ENCODE measurements around the gene MTMR1.

Gene MTMR1

DNA sequence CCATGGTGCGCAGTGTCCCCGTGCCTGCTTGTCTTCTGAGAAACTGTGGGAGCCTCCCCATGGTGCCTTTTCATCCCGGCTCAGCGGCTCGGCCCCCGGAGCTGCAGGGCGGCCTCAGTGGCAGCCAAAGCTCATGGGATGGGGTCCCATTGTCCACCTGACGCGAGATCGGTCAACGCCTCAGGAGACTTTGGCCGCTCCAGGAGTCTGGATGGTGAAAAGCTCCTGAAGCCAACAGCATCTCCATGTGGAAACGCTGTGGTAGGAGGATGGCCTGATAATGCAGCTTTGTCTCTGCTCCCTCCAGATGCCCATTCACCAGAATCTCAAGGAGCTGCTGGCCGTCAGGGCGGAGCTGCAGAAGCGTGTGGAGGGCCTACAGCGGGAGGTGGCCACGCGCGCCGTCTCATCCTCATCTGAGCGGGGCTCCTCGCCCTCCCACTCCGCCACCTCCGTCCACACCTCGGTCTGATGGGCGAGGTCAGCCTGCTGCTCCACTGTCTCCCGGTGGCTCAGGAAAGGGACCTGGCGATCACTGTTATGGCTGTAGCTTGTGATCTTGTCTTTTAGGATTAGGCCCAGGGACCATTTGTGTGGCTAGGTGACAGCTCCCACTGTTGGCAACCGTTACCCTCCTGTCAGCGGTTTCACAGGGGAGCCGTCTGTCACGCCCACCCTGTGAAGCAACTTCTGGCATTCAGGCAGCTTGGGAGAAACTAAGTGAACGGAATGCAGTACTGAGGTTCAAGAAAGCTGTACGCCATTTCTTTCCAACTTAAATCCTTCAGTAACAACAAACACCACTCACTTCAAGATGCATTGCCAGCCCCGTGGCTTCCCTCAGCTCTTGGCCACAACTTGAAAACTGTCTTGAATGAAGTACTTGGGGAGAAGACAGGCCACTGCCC lies 69.3 kb downstream of the MTMR1 start:
- peaks cover 0 to 5% (median 0%) of the 10 kb centered on the region in 11 experiments; a peak in 3 of 22 replicates for H3K36me3 ChIP-seq
- no peak overlapping the region for H3K4me2 ChIP-seq
- H3K27ac ChIP-seq, result no peak overlapping the region
- H3K4me1 ChIP-seq, result peaks cover 0 to 8% (median 5%) of the 10 kb centered on the region in 10 experiments; a peak in 12 of 20 replicates
- no peak overlapping the region for H3K4me3 ChIP-seq
- H4K20me1 ChIP-seq, result peaks cover 0 to 11% (median 0%) of the 10 kb centered on the region in 11 experiments; a peak in 1 of 22 replicates
- H3K9ac ChIP-seq, result no peak overlapping the region
- H3K9me3 ChIP-seq (replicated peaks in 1 of 11), result no peaks in the 10 kb centered on the region
- TF ChIP-seq Cebpa-rat (IDR thresholded peaks at IDR 0.05), result no peak
- H3K27me3 ChIP-seq, result no peaks in the 10 kb centered on the region

DNA sequence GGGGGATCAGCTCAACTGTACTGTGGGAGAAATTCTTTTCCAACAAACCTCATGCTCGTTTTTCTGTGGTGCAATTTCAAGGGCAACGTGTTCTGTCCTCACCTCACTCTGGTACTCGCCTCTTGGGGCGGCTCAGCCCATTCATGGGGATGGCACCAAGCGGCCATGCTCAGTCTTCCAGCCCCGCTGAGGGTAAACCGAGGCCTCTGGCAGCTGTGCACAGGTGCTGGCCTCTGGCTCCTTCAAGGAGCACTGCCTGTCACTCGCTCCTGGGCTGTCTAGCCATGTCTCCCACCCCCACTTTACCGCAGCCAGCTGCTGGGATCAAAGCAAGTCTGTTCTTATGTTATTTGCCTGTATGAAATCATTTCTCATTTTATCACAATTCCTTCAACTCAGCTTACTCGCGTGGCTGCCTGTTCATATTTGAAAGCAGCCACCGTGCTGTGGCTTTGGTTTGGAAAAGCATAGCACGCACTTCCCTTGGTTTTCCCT lies 70.2 kb downstream of the MTMR1 start:
- Histone ChIP-seq H3K9me3 (replicated peaks in 1 of 11) (no peaks in the 10 kb centered on the region), H3K36me3 (peaks cover 0 to 5% (median 0%) of the 10 kb centered on the region in 11 experiments; a peak in 3 of 22 replicates), H3K27ac (no peak overlapping the region), H4K20me1 (peaks cover 0 to 11% (median 0%) of the 10 kb centered on the region in 11 experiments; a peak in 1 of 22 replicates), H3K4me2 (no peak overlapping the region), H3K27me3 (no peaks in the 10 kb centered on the region), H3K4me3 (no peak overlapping the region), H3K4me1 (peaks cover 0 to 17% (median 5%) of the 10 kb centered on the region in 10 experiments; a peak in 12 of 20 replicates), H3K9ac (no peak overlapping the region)
- no peak for TF ChIP-seq Cebpa-rat (IDR thresholded peaks at IDR 0.05)

DNA sequence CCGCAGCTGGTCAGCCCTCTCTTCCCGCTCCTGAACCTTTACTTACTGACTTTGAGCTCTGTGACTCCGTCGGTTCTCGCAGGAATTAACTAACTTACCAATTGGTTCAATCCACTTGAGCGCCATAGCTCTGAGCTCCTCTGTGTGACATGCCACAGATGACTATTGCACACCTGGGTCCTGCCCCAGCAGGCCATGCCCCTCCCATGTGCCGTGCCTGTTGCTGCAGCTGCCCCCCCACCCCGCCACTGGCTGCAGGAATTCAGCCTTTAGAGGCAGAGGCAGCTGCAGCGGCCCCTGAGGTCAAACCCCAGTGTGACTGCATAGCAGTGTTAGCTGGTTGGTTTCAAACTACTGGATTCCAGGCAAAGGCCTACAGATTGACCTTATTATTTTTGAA lies 70.6 kb downstream of the MTMR1 start:
- no peak for TF ChIP-seq Cebpa-rat (IDR thresholded peaks at IDR 0.05)
- H3K27me3 ChIP-seq, result no peaks in the 10 kb centered on the region
- no peaks in the 10 kb centered on the region for H3K9me3 ChIP-seq (replicated peaks in 1 of 11)
- H3K9ac ChIP-seq, result no peak overlapping the region
- no peak overlapping the region for H3K4me3 ChIP-seq
- H3K36me3 ChIP-seq, result peaks cover 0 to 5% (median 0%) of the 10 kb centered on the region in 11 experiments; a peak in 3 of 22 replicates
- H4K20me1 ChIP-seq, result peaks cover 0 to 11% (median 0%) of the 10 kb centered on the region in 11 experiments; a peak in 1 of 22 replicates
- no peak overlapping the region for H3K4me2 ChIP-seq
- H3K27ac ChIP-seq, result no peak overlapping the region
- H3K4me1 ChIP-seq, result peaks cover 0 to 18% (median 5%) of the 10 kb centered on the region in 10 experiments; a peak in 12 of 20 replicates

- H3K27ac ChIP-seq, result no peak overlapping the region
- H4K20me1 ChIP-seq, result peaks cover 0 to 14% (median 0%) of the 10 kb centered on the region in 11 experiments; a peak in 2 of 22 replicates
- H3K9ac ChIP-seq, result no peak overlapping the region
- H3K4me1 ChIP-seq, result peaks cover 0 to 18% (median 5%) of the 10 kb centered on the region in 10 experiments; a peak in 12 of 20 replicates
- no peaks in the 10 kb centered on the region for H3K27me3 ChIP-seq
- H3K4me3 ChIP-seq, result no peak overlapping the region
- no peak for TF ChIP-seq Cebpa-rat (IDR thresholded peaks at IDR 0.05)
- H3K9me3 ChIP-seq (replicated peaks in 1 of 11), result no peaks in the 10 kb centered on the region
- peaks cover 0 to 7% (median 0%) of the 10 kb centered on the region in 11 experiments; a peak in 3 of 22 replicates for H3K36me3 ChIP-seq
- H3K4me2 ChIP-seq, result peak overlapping the region in 3 of 11 experiments; percentile 3 to 29 (median 21); a peak in 4 of 22 replicates
Observed at GRCh38 chrX:150765237-150765636, 72.0 kb downstream of the MTMR1 start.

DNA sequence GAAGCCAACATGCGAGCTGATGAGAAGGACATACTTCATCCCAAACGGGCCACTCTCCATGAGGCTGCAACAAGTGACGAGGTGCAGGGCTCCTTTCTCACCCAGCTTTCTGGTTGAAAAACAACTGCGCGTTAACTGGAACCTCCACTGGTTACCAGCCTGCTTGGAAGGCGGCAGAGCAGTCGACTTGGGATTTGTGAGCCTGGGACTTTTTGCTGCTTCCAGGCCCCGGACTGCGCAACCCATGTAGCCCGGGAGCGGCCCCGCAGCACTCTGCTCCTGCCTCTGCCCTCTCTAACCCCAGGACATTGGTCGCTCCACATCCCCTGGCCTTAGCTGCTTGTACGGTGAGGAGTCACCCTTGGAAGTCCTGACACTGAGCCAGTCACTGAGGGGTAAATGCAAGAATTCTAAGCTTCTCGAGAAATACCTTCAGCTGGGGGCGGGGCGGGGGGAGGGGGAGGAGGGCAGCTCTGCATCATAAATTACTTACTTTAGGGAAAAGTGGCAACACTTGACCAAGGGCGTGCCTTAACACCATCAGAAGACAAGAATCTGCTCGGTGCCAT lies 72.7 kb downstream of the MTMR1 start:
- Histone ChIP-seq H3K9ac (no peak overlapping the region), H3K4me3 (no peak overlapping the region), H3K27me3 (no peaks in the 10 kb centered on the region), H3K4me1 (peaks cover 0 to 18% (median 5%) of the 10 kb centered on the region in 10 experiments; a peak in 12 of 20 replicates), H3K9me3 (replicated peaks in 1 of 11) (no peaks in the 10 kb centered on the region), H3K4me2 (peak overlapping the region in 2 of 11 experiments; percentile 3 to 21; a peak in 1 of 22 replicates), H4K20me1 (peaks cover 0 to 20% (median 0%) of the 10 kb centered on the region in 11 experiments; a peak in 2 of 22 replicates), H3K36me3 (peaks cover 0 to 9% (median 0%) of the 10 kb centered on the region in 11 experiments; a peak in 3 of 22 replicates), H3K27ac (no peak overlapping the region)
- TF ChIP-seq Cebpa-rat (IDR thresholded peaks at IDR 0.05), result no peak

DNA sequence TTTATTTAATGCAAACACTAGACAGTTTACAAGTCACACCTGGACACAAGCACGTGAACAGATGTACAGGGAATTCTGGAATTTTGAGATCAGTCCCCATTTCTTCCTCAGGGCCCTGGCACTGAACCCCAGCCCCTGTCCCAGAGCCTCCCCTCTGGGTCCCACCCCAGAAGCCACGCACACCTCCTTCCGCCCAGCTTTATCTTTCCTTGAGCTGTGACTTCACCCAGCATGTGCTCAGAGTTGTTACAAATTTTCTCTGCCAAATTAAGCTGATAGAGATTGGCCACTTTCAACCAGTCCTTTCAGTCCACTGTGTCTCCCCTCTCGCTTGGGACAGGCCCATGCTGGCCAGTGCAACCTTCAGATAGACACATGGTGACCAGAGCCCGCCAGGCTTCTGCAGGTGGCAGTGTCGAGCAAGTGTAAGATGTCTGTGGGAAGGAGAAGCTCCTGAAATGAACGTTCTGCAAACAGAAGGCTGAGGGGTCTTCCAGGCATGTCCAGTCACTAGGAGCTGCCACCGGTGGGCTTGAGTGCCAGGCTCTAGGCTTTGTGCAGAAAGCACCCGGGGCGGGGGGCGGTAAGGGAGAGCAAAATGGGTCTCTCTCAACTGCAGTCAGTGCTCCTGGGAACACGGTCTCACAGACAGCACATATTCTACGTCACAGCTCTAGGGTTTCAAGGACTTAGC lies 73.3 kb downstream of the MTMR1 start:
- H3K4me1 ChIP-seq, result peaks cover 0 to 18% (median 5%) of the 10 kb centered on the region in 10 experiments; a peak in 12 of 20 replicates
- no peak overlapping the region; a peak in 1 of 22 replicates for H3K4me2 ChIP-seq
- peak overlapping the region in 1 of 11 experiments; percentile 32; a peak in 1 of 22 replicates for H3K27ac ChIP-seq
- no peak overlapping the region for H3K9ac ChIP-seq
- no peak for TF ChIP-seq Cebpa-rat (IDR thresholded peaks at IDR 0.05)
- H4K20me1 ChIP-seq, result peaks cover 0 to 20% (median 0%) of the 10 kb centered on the region in 11 experiments; a peak in 2 of 22 replicates
- peaks cover 0 to 9% (median 0%) of the 10 kb centered on the region in 11 experiments; a peak in 3 of 22 replicates for H3K36me3 ChIP-seq
- no peak overlapping the region for H3K4me3 ChIP-seq
- no peaks in the 10 kb centered on the region for H3K9me3 ChIP-seq (replicated peaks in 1 of 11)
- no peaks in the 10 kb centered on the region for H3K27me3 ChIP-seq

DNA sequence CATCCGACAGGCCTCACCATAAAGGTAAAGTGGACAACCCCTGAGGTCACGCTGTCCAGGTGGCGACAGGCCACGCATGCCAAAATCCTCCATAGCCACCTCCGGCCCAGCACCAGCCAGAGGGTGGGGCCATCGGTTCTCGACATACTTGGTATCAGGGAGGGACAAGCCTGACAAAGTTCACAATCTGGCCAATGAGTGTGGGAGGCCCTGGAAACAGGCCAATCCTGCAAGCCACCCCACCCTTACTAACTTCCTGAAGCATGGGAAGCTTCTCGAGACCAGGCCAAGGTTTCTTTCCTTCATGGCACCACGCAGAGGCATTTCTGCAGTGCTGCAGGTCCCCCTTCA lies 73.8 kb downstream of the MTMR1 start:
- H3K4me3 ChIP-seq, result no peak overlapping the region
- peak overlapping the region in 4 of 11 experiments; percentile 23 to 57 (median 44); a peak in 6 of 22 replicates for H3K4me2 ChIP-seq
- H3K27ac ChIP-seq, result peak overlapping the region in 1 of 11 experiments; percentile 32; a peak in 1 of 22 replicates
- H4K20me1 ChIP-seq, result peaks cover 0 to 20% (median 0%) of the 10 kb centered on the region in 11 experiments; a peak in 2 of 22 replicates
- H3K9me3 ChIP-seq (replicated peaks in 1 of 11), result no peaks in the 10 kb centered on the region
- H3K4me1 ChIP-seq, result peaks cover 0 to 18% (median 5%) of the 10 kb centered on the region in 10 experiments; a peak in 12 of 20 replicates
- no peak overlapping the region for H3K9ac ChIP-seq
- no peak for TF ChIP-seq Cebpa-rat (IDR thresholded peaks at IDR 0.05)
- H3K27me3 ChIP-seq, result no peaks in the 10 kb centered on the region
- H3K36me3 ChIP-seq, result peaks cover 0 to 9% (median 0%) of the 10 kb centered on the region in 11 experiments; a peak in 3 of 22 replicates

GRCh38 chrX:150767475-150768131 lies 74.4 kb downstream of the MTMR1 start:
- Histone ChIP-seq H3K4me2 (peak overlapping the region in 4 of 11 experiments; percentile 23 to 57 (median 44); a peak in 7 of 22 replicates), H3K36me3 (peaks cover 0 to 9% (median 0%) of the 10 kb centered on the region in 11 experiments; a peak in 3 of 22 replicates), H3K9me3 (replicated peaks in 1 of 11) (no peaks in the 10 kb centered on the region), H3K4me1 (peaks cover 0 to 18% (median 5%) of the 10 kb centered on the region in 10 experiments; a peak in 12 of 20 replicates), H3K4me3 (no peak overlapping the region), H4K20me1 (peaks cover 0 to 18% (median 0%) of the 10 kb centered on the region in 11 experiments; a peak in 2 of 22 replicates), H3K27ac (peak overlapping the region in 3 of 11 experiments; percentile 19 to 32 (median 22); a peak in 2 of 22 replicates), H3K27me3 (no peaks in the 10 kb centered on the region), H3K9ac (no peak overlapping the region)
- TF ChIP-seq Cebpa-rat (IDR thresholded peaks at IDR 0.05), result no peak

Data from BLaER1 treated with 17β-estradiol and CSF1 and Interleukin-3, amounts not matched to agents 10 nM and 100 nM (cell line).